PC-3 (cell line): ENCODE results near the gene TUSC2. TPM values are rescaled to one million over a fixed set of nuclear protein-coding genes. Genes with fewer than 3 reads are reported as not detected.

ENCODE experiments used
- ATAC-seq: fragments of 200-7000 bp; cut with Tn5 transposase; 2 replicates; pipeline ENCODE4 v1.9.1; 2020; ENCODE audit warnings: mild to moderate bottlenecking, moderate library complexity
- BruUV-seq: library from RNA; stranded (reverse); fragments of 400-500 nt; replicated peaks from 2 replicates; lab custom pipeline; 2021; lab: Mats Ljungman, UMichigan
- CTCF ChIA-PET: fragments of 300-600 bp; sonication (Branson Sonifier 250); formaldehyde crosslinking; loops from one replicate; lab custom pipeline; 2022; ENCODE audit warnings: antibody characterized with exemption; lab: Charles Lee
- POLR2A ChIA-PET: fragments of 300-600 bp; sonication (Branson Sonifier 250); formaldehyde crosslinking; loops from one replicate; lab custom pipeline; 2022; ENCODE audit warnings: antibody characterized with exemption; ENCODE audit not compliant: unreplicated experiment; lab: Charles Lee
- DNase-seq: peaks from one replicate; pipeline ENCODE4 v3.0.0-alpha.2; 2015
- H2AFZ ChIP-seq: fragments of 300-600 bp; sonication (generic); 2 replicates; pipeline ENCODE4 v1.6.0; 2016; ENCODE audit warnings: antibody characterized with exemption, low read length
- H3F3A ChIP-seq: fragments of 300-600 bp; sonication (generic); one replicate; pipeline ENCODE4 v1.6.0; 2017; ENCODE audit warnings: antibody characterized with exemption, low read length, control low read depth, mild to moderate bottlenecking; ENCODE audit not compliant: unreplicated experiment
- H3K27ac ChIP-seq: fragments of 300-600 bp; sonication (generic); 2 replicates; pipeline ENCODE4 v1.5.1; 2016; ENCODE audit warnings: mild to moderate bottlenecking, low read length
- H3K27me3 ChIP-seq: fragments of 300-600 bp; sonication (generic); 2 replicates; pipeline ENCODE4 v1.6.1; 2016; ENCODE audit warnings: low read length, mixed read lengths
- H3K36me3 ChIP-seq: fragments of 300-600 bp; sonication (generic); 2 replicates; pipeline ENCODE4 v1.6.1; 2016; ENCODE audit warnings: low read depth, mixed run types, low read length, mixed read lengths
- H3K4me1 ChIP-seq: fragments of 300-600 bp; sonication (generic); 2 replicates; pipeline ENCODE4 v1.5.1; 2016; ENCODE audit warnings: low read length; ENCODE audit not compliant: insufficient read depth
- H3K4me2 ChIP-seq: fragments of 300-600 bp; sonication (generic); 2 replicates; pipeline ENCODE4 v1.6.0; 2016; ENCODE audit warnings: low read length
- H3K4me3 ChIP-seq: fragments of 300-600 bp; sonication (generic); 2 replicates; pipeline ENCODE4 v1.5.1; 2016; ENCODE audit warnings: mild to moderate bottlenecking, low read length, mixed read lengths
- H3K79me2 ChIP-seq: fragments of 300-600 bp; sonication (generic); 2 replicates; pipeline ENCODE4 v1.6.1; 2017; ENCODE audit warnings: low read length, mixed read lengths
- H3K9ac ChIP-seq: fragments of 300-600 bp; sonication (generic); 2 replicates; pipeline ENCODE4 v1.6.0; 2016; ENCODE audit warnings: mild to moderate bottlenecking, low read length
- H3K9me2 ChIP-seq: fragments of 300-600 bp; sonication (generic); replicated peaks from 2 replicates; pipeline ENCODE4 v1.6.1; 2016; ENCODE audit warnings: mixed run types, low read length, mixed read lengths
- H3K9me3 ChIP-seq: fragments of 300-600 bp; sonication (generic); 2 replicates; pipeline ENCODE4 v1.6.1; 2016; ENCODE audit warnings: low read length, mixed read lengths
- H4K20me1 ChIP-seq: fragments of 300-600 bp; sonication (generic); 2 replicates; pipeline ENCODE4 v1.6.1; 2016; ENCODE audit warnings: low read length, mixed read lengths
- CTCF ChIP-seq: fragments of 300-600 bp; sonication (generic); conservative IDR thresholded peaks from 2 replicates; pipeline ENCODE4 v1.5.1; 2017; ENCODE audit warnings: antibody characterized with exemption, low read depth, mild to moderate bottlenecking, low read length
- EZH2 ChIP-seq: fragments of 300-600 bp; sonication (generic); IDR thresholded peaks from one replicate; pipeline ENCODE4 v1.6.1; 2017; ENCODE audit warnings: antibody characterized with exemption, mild to moderate bottlenecking, low read length; ENCODE audit not compliant: unreplicated experiment
- EZH2phosphoT487 ChIP-seq: fragments of 300-600 bp; sonication (generic); IDR thresholded peaks from 2 replicates; pipeline ENCODE4 v1.6.1; 2018; ENCODE audit warnings: mild to moderate bottlenecking, antibody characterized with exemption, low read length, borderline replicate concordance
- intact Hi-C: fragments of 100-400 bp; cut with micrococcal nuclease; formaldehyde crosslinking; loops from 2 replicates; pipeline ENCODE4 v1.9.0; 2023
- total RNA-seq: library from RNA; depleted of rRNA; stranded (reverse); fragments of >200 nt; gene quantifications from 2 replicates; pipeline ENCODE4 v1.2.3, GENCODE V29; 2014

Gene TUSC2
- total RNA-seq, 1 experiment from 2014 or later, result 143 TPM

GRCh38 chr3:50294492-50295403 is 33.3 kb downstream of the TUSC2 start:
- Histone ChIP-seq H3K9me3 (no peaks in the 10 kb centered on the region), H3K4me2 (no peak overlapping the region), H3K9me2 (no peaks in the 10 kb centered on the region), H3K4me3 (no peak overlapping the region), H3K27ac (no peak overlapping the region), H3K79me2 (peaks cover 36% of the 10 kb centered on the region), H3F3A (peaks cover 4% of the 10 kb centered on the region), H3K27me3 (no peaks in the 10 kb centered on the region), H4K20me1 (no peaks in the 10 kb centered on the region), H2AFZ (no peak overlapping the region), H3K36me3 (peaks cover 9% of the 10 kb centered on the region), H3K4me1 (peaks cover 17% of the 10 kb centered on the region), H3K9ac (no peak overlapping the region)
- intact Hi-C loops, result no loop called here
- no TSS peak for BruUV-seq
- ChIA-PET CTCF (no interaction called here), POLR2A (no interaction called here)
- no peak for ATAC-seq
- TF ChIP-seq CTCF (no peak), EZH2 (no peak), EZH2phosphoT487 (no peak)
- DNase-seq, result no peak

GRCh38 chr3:50294089-50294488 is 33.9 kb downstream of the TUSC2 start:
- CTCF ChIA-PET, result no interaction called here
- Histone ChIP-seq H3K27ac (no peak overlapping the region), H3K27me3 (no peaks in the 10 kb centered on the region), H3F3A (peaks cover 4% of the 10 kb centered on the region), H3K4me1 (peaks cover 16% of the 10 kb centered on the region), H2AFZ (no peak overlapping the region), H3K9me2 (no peaks in the 10 kb centered on the region), H4K20me1 (no peaks in the 10 kb centered on the region), H3K9ac (no peak overlapping the region), H3K36me3 (peaks cover 15% of the 10 kb centered on the region), H3K79me2 (peaks cover 43% of the 10 kb centered on the region), H3K9me3 (no peaks in the 10 kb centered on the region), H3K4me3 (no peak overlapping the region), H3K4me2 (no peak overlapping the region)
- intact Hi-C loops, result no loop called here
- TF ChIP-seq CTCF, result no peak
- no peak for TF ChIP-seq EZH2
- no peak for TF ChIP-seq EZH2phosphoT487
- DNase-seq (no peak), ATAC-seq (no peak)
- no TSS peak for BruUV-seq
- POLR2A ChIA-PET, result no interaction called here
